HepG2 (cell line): ENCODE measurements around the gene XAF1. TPM values are rescaled to one million over a fixed set of nuclear protein-coding genes. Genes with fewer than 3 reads are reported as not detected.

Experiments used
- AGO1 ChIP-seq: fragments of 200-400 bp; formaldehyde crosslinking; IDR thresholded peaks from 2 replicates; pipeline ENCODE4 v1.6.1; 2017; ENCODE audit warnings: mild to moderate bottlenecking, low read depth, low read length, moderate library complexity; ENCODE audit not compliant: poor library complexity, severe bottlenecking
- CREM ChIP-seq, 2 experiments: sonication (generic) in 1 of 2; formaldehyde crosslinking in 1 of 2; IDR thresholded peaks; 2 replicates each; pipeline versions ENCODE4 v1.4.0 to v1.6.1; 2016 to 2020; ENCODE audit warnings: antibody characterized with exemption in 1 of 2, mild to moderate bottlenecking in 1 of 2, missing genetic modification reagents in 1 of 2
- FOXO1 ChIP-seq: sonication (generic); formaldehyde crosslinking; IDR thresholded peaks from 2 replicates; pipeline ENCODE4 v1.4.0; 2020; ENCODE audit warnings: missing genetic modification reagents
- FOXO4 ChIP-seq: sonication (generic); formaldehyde crosslinking; conservative IDR thresholded peaks from 2 replicates; pipeline ENCODE4 v1.8.1; 2023; ENCODE audit warnings: missing genetic modification reagents
- HNF1A ChIP-seq, 2 experiments: sonication (generic) in 1 of 2; formaldehyde crosslinking in 1 of 2; IDR thresholded peaks; 2 replicates each; pipeline versions ENCODE4 v1.4.0 to v1.6.1; 2016 to 2020; ENCODE audit warnings: borderline replicate concordance in 1 of 2, low read depth in 1 of 2, mild to moderate bottlenecking in 1 of 2, missing genetic modification reagents in 1 of 2
- JARID2 ChIP-seq: sonication (generic); formaldehyde crosslinking; IDR thresholded peaks from 2 replicates; pipeline ENCODE4 v1.8.1; 2023; ENCODE audit warnings: missing genetic modification reagents, inconsistent platforms; ENCODE audit not compliant: insufficient replicate concordance
- SOX13 ChIP-seq, 3 experiments: fragments of 450-650 bp in 1 of 3; sonication (generic) in 1 of 3; formaldehyde crosslinking in 1 of 3; IDR thresholded peaks in 2 of 3; conservative IDR thresholded peaks in 1 of 3; 2 replicates each; pipeline versions ENCODE4 v1.5.0 to v1.6.1; 2016 to 2020; ENCODE audit warnings: antibody characterized with exemption in 1 of 3, mild to moderate bottlenecking in 1 of 3, missing compliant biosample characterization in 1 of 3, missing genetic modification reagents in 1 of 3, moderate library complexity in 1 of 3
- TMF1 ChIP-seq: sonication (generic); formaldehyde crosslinking; IDR thresholded peaks from 2 replicates; pipeline ENCODE4 v1.8.1; 2022; ENCODE audit warnings: low read depth, missing genetic modification reagents
- ZBTB49 ChIP-seq: sonication (generic); formaldehyde crosslinking; IDR thresholded peaks from 2 replicates; pipeline ENCODE4 v1.4.0; 2020; ENCODE audit warnings: missing genetic modification reagents, borderline replicate concordance
- ZMAT3 ChIP-seq: sonication (generic); formaldehyde crosslinking; conservative IDR thresholded peaks from 2 replicates; pipeline ENCODE4 v1.7.0; 2021; ENCODE audit warnings: missing genetic modification reagents
- ZNF275 ChIP-seq: sonication (generic); formaldehyde crosslinking; IDR thresholded peaks from 2 replicates; pipeline ENCODE4 v1.8.0; 2022; ENCODE audit warnings: missing genetic modification reagents, mild to moderate bottlenecking, inconsistent platforms, borderline replicate concordance
- ZNF557 ChIP-seq: sonication (generic); formaldehyde crosslinking; IDR thresholded peaks from 2 replicates; pipeline ENCODE4 v1.4.0; 2020; ENCODE audit warnings: missing genetic modification reagents
- ZNF562 ChIP-seq: sonication (generic); formaldehyde crosslinking; IDR thresholded peaks from 2 replicates; pipeline ENCODE4 v1.8.0; 2022; ENCODE audit warnings: missing genetic modification reagents, borderline replicate concordance
- ZNF597 ChIP-seq: sonication (generic); formaldehyde crosslinking; IDR thresholded peaks from 2 replicates; pipeline ENCODE4 v1.5.0; 2020; ENCODE audit warnings: missing genetic modification reagents
- ZNF878 ChIP-seq: sonication (generic); formaldehyde crosslinking; IDR thresholded peaks from 2 replicates; pipeline ENCODE4 v1.8.1; 2023; ENCODE audit warnings: mild to moderate bottlenecking, missing genetic modification reagents, moderate library complexity
- polyA plus RNA-seq, 8 experiments: library from polyadenylated mRNA; depleted of rRNA in 3 of 8; stranded (reverse) in 7 of 8; unstranded in 1 of 8; fragments of >200 nt; fragmentation: Illumina TruSeq in 4 of 8; extraction: Trizol in 4 of 8; gene quantifications; 2 replicates each; pipeline versions ENCODE4 v1.2.1 to v1.2.3, GENCODE V29; 2011 to 2016; ENCODE audit warnings: low read depth in 4 of 8, missing spikeins in 1 of 8, mixed read lengths in 1 of 8; ENCODE audit not compliant: insufficient read depth in 1 of 8
- total RNA-seq, 5 experiments: library from RNA; depleted of rRNA; stranded (reverse); fragments of >200 nt; fragmentation: Illumina TruSeq; extraction: Trizol; gene quantifications; 2 replicates each; pipeline ENCODE4 v1.2.3, GENCODE V29; 2016; ENCODE audit warnings: low read depth in 1 of 5

The XAF1 gene
- total and polyA plus RNA-seq, 2 of the 13 experiments (the other 11 are each of a cell fraction or from before 2014, with no cell fraction given), result 1.2 to 2.4 TPM

- no peak for TF ChIP-seq ZNF275 (CRISPR knock-in tag)
- TF ChIP-seq ZMAT3 (CRISPR knock-in tag), result no peak; the same call in 1 of the 2 replicates
- TF ChIP-seq FOXO1 (CRISPR knock-in tag), result peak; percentile 58; the same call in 1 of the 2 replicates
- no peak for TF ChIP-seq FOXO4 (CRISPR knock-in tag)
- TF ChIP-seq CREM (IDR thresholded peaks at IDR 0.05), result peak; percentile 48; the same call in 1 of the 2 replicates
- no peak for TF ChIP-seq CREM (CRISPR knock-in tag; IDR thresholded peaks at IDR 0.05)
- no peak for TF ChIP-seq ZNF597 (CRISPR knock-in tag)
- TF ChIP-seq AGO1, result no peak
- no peak for TF ChIP-seq TMF1 (CRISPR knock-in tag)
- no peak; the same call in 1 of the 2 replicates for TF ChIP-seq ZNF878 (CRISPR knock-in tag)
- no peak for TF ChIP-seq SOX13 (IDR thresholded peaks at IDR 0.05)
- TF ChIP-seq SOX13 (CRISPR knock-in tag; conservative IDR thresholded peaks at IDR 0.05 in 1 of 2, IDR thresholded peaks at IDR 0.05 in 1 of 2), result peak in 1 of 2 experiments; percentile 84; a peak in 2 of 4 replicates
- TF ChIP-seq ZNF562 (CRISPR knock-in tag), result no peak
- TF ChIP-seq ZBTB49, result no peak
- TF ChIP-seq JARID2 (CRISPR knock-in tag), result no peak
- no peak for TF ChIP-seq ZNF557 (CRISPR knock-in tag)
- TF ChIP-seq HNF1A (IDR thresholded peaks at IDR 0.05; ENCODE audit: low read depth), result peak; percentile 72
- TF ChIP-seq HNF1A (CRISPR knock-in tag; IDR thresholded peaks at IDR 0.05; ENCODE audit: borderline replicate concordance), result peak; percentile 67; the same call in 1 of the 2 replicates
Observed at GRCh38 chr17:6796017-6796886, 40.4 kb downstream of the XAF1 start (continued).
